ENCODE measurements around the gene FOXJ1.

DNA sequence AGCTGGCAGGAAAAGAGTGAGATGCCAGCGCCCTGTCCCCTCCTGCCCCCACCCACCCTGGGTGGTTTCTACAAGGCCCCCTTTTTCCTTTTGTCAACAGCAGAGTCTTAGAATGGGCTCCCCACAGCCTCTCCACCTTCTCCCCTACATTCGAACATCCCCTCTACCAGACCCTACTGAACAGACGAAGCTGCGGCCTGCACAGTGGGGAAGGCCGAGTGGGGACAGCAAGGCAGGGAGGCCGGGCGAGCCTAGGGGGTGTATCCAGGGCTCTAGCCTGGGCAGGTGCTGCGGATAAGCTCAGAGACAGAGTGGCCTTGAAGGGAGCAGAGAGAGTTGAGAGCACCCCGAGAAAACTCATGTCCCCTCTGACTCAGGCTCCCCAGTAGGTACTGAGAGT, 54.7 kb downstream of the FOXJ1 start:
- TF ChIP-seq, protein P1, sequence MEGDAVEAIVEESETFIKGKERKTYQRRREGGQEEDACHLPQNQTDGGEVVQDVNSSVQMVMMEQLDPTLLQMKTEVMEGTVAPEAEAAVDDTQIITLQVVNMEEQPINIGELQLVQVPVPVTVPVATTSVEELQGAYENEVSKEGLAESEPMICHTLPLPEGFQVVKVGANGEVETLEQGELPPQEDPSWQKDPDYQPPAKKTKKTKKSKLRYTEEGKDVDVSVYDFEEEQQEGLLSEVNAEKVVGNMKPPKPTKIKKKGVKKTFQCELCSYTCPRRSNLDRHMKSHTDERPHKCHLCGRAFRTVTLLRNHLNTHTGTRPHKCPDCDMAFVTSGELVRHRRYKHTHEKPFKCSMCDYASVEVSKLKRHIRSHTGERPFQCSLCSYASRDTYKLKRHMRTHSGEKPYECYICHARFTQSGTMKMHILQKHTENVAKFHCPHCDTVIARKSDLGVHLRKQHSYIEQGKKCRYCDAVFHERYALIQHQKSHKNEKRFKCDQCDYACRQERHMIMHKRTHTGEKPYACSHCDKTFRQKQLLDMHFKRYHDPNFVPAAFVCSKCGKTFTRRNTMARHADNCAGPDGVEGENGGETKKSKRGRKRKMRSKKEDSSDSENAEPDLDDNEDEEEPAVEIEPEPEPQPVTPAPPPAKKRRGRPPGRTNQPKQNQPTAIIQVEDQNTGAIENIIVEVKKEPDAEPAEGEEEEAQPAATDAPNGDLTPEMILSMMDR (IDR thresholded peaks at IDR 0.05) = no peak
- TF ChIP-seq POLR2A (IDR thresholded peaks at IDR 0.05) = no peak

All from thyroid gland (tissue), 4 donors.